ENCODE measurements around the gene CLK2. TPM values are rescaled to one million over a fixed set of nuclear protein-coding genes. Genes with fewer than 3 reads are reported as not detected.
A peak's percentile ranks its signal among the peaks of the same experiment; 100 is the strongest.

Gene CLK2
- total and polyA plus RNA-seq, 9 of the 15 experiments (the other 6 are each of a cell fraction or from before 2014, with no cell fraction given): 13.5 to 81.4 (median 39.6) TPM

GRCh38 chr1:155273343-155274245 lies at the start of gene CLK2 (continued):
- no peak for TF ChIP-seq RNF219 (CRISPR knock-in tag; IDR thresholded peaks at IDR 0.05)
- TF ChIP-seq TAF7 (tag; IDR thresholded peaks at IDR 0.05): no peak
- no peak for TF ChIP-seq HDGF (IDR thresholded peaks at IDR 0.05)
- TF ChIP-seq ZNF584 (CRISPR knock-in tag; IDR thresholded peaks at IDR 0.05; ENCODE audit: low read depth): no peak
- no peak for TF ChIP-seq ZNF436 (CRISPR knock-in tag; IDR thresholded peaks at IDR 0.05)
- peak; percentile 79 for TF ChIP-seq POLR2H (tag; IDR thresholded peaks at IDR 0.05; ENCODE audit: low read depth)
- TF ChIP-seq RNF2 (IDR thresholded peaks at IDR 0.05): no peak
- no peak for TF ChIP-seq EWSR1 (IDR thresholded peaks at IDR 0.05; ENCODE audit: borderline replicate concordance, low read depth, partially characterized antibody)
- TF ChIP-seq SPI1 (IDR thresholded peaks at IDR 0.05; ENCODE audit: borderline replicate concordance, low read depth, low read length): peak; percentile 82
- TF ChIP-seq HOMEZ (CRISPR knock-in tag; IDR thresholded peaks at IDR 0.05): no peak
- peak; percentile 94 for TF ChIP-seq USF2 (CRISPR knock-in tag; IDR thresholded peaks at IDR 0.05)
- no peak for TF ChIP-seq ZNF407 (IDR thresholded peaks at IDR 0.05; ENCODE audit: low read depth)
- no peak for TF ChIP-seq OTX1 (CRISPR knock-in tag; IDR thresholded peaks at IDR 0.05)
- peak; percentile 76 for TF ChIP-seq SUPT5H (IDR thresholded peaks at IDR 0.05)
- no peak for TF ChIP-seq KLF10 (CRISPR knock-in tag; IDR thresholded peaks at IDR 0.05)
